ENCODE results near the gene AGAP1.

- TF ChIP-seq, protein P1, sequence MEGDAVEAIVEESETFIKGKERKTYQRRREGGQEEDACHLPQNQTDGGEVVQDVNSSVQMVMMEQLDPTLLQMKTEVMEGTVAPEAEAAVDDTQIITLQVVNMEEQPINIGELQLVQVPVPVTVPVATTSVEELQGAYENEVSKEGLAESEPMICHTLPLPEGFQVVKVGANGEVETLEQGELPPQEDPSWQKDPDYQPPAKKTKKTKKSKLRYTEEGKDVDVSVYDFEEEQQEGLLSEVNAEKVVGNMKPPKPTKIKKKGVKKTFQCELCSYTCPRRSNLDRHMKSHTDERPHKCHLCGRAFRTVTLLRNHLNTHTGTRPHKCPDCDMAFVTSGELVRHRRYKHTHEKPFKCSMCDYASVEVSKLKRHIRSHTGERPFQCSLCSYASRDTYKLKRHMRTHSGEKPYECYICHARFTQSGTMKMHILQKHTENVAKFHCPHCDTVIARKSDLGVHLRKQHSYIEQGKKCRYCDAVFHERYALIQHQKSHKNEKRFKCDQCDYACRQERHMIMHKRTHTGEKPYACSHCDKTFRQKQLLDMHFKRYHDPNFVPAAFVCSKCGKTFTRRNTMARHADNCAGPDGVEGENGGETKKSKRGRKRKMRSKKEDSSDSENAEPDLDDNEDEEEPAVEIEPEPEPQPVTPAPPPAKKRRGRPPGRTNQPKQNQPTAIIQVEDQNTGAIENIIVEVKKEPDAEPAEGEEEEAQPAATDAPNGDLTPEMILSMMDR (IDR thresholded peaks at IDR 0.05; ENCODE audit: insufficient read depth, low read depth, low read length): no peak
- TF ChIP-seq EZH2 (IDR thresholded peaks at IDR 0.05; ENCODE audit: insufficient read depth, low read length): no peak
Observed at GRCh38 chr2:236178890-236179235, 685.0 kb downstream of the AGAP1 start.
